ENCODE measurements around the gene TSPAN14. TPM values are rescaled to one million over a fixed set of nuclear protein-coding genes. Genes with fewer than 3 reads are reported as not detected.

Gene TSPAN14
- total and polyA plus RNA-seq, 2 of the 13 experiments (the other 11 are each of a cell fraction or from before 2014, with no cell fraction given) = 24.1 to 80.6 TPM

- TF ChIP-seq HINFP (CRISPR knock-in tag; IDR thresholded peaks at IDR 0.05; ENCODE audit: low read depth) (no peak), ZNF703 (CRISPR knock-in tag; IDR thresholded peaks at IDR 0.05; ENCODE audit: borderline replicate concordance) (no peak), ZNF782 (CRISPR knock-in tag; IDR thresholded peaks at IDR 0.05; ENCODE audit: borderline replicate concordance) (no peak), KLF11 (CRISPR knock-in tag; IDR thresholded peaks at IDR 0.05) (no peak), ZNF275 (CRISPR knock-in tag; IDR thresholded peaks at IDR 0.05; ENCODE audit: borderline replicate concordance) (no peak), ZNF468 (CRISPR knock-in tag; IDR thresholded peaks at IDR 0.05) (no peak), SKIL (CRISPR knock-in tag; IDR thresholded peaks at IDR 0.05; ENCODE audit: borderline replicate concordance) (no peak), ZBTB42 (CRISPR knock-in tag; IDR thresholded peaks at IDR 0.05) (0 out of 2 replicates have a peak, but pooled peaks have one; percentile 67), GATAD2A (CRISPR knock-in tag; IDR thresholded peaks at IDR 0.05) (no peak), MAZ (IDR thresholded peaks at IDR 0.05; ENCODE audit: borderline replicate concordance, low read depth, low read length) (no peak), MAZ (CRISPR knock-in tag; IDR thresholded peaks at IDR 0.05; ENCODE audit: low read depth) (no peak), FLYWCH1 (CRISPR knock-in tag; IDR thresholded peaks at IDR 0.05) (no peak), ZFP1 (CRISPR knock-in tag; IDR thresholded peaks at IDR 0.05) (no peak), FOXP4 (CRISPR knock-in tag; IDR thresholded peaks at IDR 0.05) (no peak), ZBTB3 (CRISPR knock-in tag; IDR thresholded peaks at IDR 0.05; ENCODE audit: borderline replicate concordance, low read depth) (no peak), ZNF800 (CRISPR knock-in tag; IDR thresholded peaks at IDR 0.05) (no peak), ZNF552 (CRISPR knock-in tag; IDR thresholded peaks at IDR 0.05; ENCODE audit: borderline replicate concordance) (0 out of 2 replicates have a peak, but pooled peaks have one; percentile 29), RCOR2 (CRISPR knock-in tag; IDR thresholded peaks at IDR 0.05) (no peak)
Observed at GRCh38 chr10:80497187-80498077, 43.3 kb downstream of the TSPAN14 start (continued).
